ENCODE measurements around the gene CCDC30. TPM values are rescaled to one million over a fixed set of nuclear protein-coding genes. Genes with fewer than 3 reads are reported as not detected.

CCDC30 gene
- 1.7 TPM for total RNA-seq

DNA sequence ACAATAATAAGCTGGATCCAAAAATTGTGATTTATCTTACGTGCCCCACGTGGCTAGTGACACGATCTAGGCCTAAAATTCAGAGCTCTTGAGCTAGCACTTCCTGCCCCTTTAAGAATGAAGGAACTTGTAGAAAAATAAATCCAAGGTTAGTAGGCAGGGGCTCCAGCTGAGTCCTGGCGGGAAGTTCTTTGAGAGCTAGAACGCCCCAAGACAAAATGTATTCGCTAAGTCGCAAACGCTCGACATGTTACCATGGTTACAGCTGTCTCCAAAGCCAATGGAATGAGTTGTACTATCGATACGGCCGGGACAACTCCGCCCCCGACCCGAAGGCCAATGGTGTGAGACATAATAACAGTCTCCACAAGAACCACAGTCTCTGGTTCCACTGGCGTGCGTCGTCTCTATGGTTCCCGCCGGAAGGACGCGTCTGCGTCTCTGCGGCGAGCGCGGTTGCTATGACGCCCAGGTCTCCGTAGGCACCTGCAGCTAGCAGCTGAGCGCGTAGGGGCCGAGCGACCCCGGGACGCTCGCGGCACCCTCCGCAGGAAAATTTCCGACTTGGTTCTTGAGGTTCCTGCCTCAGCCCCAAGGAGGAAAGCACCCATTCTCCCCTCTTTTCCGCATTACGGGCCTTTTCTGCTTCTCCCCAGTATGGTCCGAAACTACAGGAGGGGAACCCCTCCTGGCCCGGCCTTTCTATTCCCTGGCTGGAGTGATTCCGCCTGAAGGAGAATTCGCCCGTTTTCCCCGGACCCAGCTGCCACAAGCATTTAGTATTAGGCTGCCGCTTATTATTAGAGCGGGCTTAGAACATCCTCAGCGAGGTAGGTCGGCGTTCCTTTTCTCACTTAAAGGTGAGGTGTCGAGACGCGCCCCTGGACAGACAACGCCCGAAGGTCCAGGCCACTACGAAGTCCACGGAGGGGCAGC, at the start of gene CCDC30:
CCDC30 (plus strand) TSS at position 459 of the 936 bp plus-strand sequence. CDS start 17,266 bp downstream, outside the sequence.
- peak; percentile 97 for DNase-seq (ENCODE audit: low spot score)
- ATAC-seq: peak; percentile 100

DNA sequence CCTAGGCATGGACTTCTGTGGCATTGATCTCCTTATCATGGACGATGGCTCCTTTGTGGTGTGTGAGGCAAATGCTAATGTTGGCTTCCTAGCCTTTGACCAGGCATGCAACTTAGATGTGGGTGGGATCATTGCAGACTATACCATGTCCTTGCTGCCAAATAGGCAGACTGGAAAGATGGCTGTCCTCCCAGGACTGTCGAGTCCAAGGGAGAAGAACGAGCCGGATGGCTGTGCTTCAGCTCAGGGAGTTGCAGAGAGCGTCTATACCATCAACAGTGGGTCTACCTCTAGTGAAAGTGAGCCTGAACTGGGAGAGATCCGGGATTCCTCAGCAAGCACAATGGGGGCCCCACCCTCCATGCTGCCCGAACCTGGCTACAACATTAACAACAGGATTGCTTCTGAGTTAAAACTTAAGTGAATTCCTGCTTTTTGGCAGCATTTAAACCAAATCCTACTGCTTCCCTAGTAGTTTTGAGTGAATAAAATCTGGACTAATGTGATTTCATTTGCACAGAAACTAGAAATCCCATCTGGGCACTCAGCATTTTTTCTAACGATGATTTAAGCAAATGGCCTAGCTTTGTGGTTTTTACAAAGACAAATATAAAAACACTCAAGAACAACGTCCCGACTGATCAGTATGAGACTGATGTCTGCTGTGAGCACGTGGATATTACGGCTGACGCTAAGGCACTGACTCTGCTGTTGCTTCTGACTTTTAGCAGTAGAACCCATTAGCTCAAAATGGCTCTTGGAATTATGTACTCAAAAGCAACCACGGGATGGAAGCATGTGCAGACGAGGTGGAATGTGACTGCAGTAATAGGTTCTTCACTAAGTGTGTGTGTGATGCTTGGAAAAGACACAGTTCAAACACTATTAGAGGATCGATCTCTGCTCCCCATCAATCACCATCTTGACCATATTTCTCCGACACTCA, 48.3 kb upstream of the CCDC30 start:
- ATAC-seq (no peak), DNase-seq (ENCODE audit: low spot score) (no peak)

GRCh38 chr1:42417166-42417565, 45.9 kb upstream of the CCDC30 start:
- DNase-seq (ENCODE audit: low spot score): no peak
- no peak for ATAC-seq

DNA sequence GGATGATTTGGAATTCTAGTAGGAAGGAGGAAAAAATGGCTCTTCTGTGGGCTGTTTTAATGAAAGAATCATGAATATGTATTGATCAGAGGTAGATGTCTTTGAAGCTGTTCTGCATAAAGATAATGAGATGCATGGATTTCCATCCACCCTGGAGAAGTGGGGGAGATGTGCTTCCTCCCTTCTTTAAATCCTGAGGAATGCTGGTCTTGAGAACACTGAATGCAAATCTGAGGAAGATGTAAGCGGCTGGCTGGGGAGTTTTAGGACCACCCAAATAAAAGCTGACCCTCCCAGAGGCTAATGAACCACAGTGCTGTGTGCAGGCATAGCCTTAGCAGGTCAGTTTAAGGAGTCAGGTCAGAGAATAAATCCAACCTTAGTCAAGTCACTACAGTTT, 44.6 kb upstream of the CCDC30 start:
- ATAC-seq: no peak
- DNase-seq (ENCODE audit: low spot score): no peak

GRCh38 chr1:42419126-42419821, 43.8 kb upstream of the CCDC30 start:
- ATAC-seq (no peak), DNase-seq (ENCODE audit: low spot score) (no peak)

GRCh38 chr1:42420121-42420520, 43.0 kb upstream of the CCDC30 start:
- ATAC-seq: no peak
- no peak for DNase-seq (ENCODE audit: low spot score)

- DNase-seq (ENCODE audit: low spot score): no peak
- no peak for ATAC-seq
Observed at GRCh38 chr1:42420911-42421585, 42.0 kb upstream of the CCDC30 start.

DNA sequence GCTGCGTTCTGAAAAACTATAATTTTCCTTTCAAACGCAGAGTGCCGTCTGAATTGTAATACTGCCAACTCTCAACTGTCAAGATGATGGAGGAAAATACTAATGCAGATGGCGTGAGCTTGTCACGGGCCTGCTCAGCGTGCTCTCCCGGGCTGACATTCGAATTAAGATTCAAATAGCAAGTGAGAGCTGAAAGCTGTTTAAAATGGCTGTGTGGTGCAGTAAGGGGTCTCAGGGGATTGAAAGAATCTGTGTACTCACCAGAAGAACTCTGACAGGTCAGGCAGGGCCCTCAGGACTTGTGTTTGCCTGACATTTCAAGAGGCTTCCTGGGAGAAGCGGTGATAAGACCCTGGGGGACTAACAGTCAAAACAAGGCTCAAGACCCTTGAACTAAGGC, 40.3 kb upstream of the CCDC30 start:
- DNase-seq (ENCODE audit: low spot score): no peak
- ATAC-seq: no peak

DNA sequence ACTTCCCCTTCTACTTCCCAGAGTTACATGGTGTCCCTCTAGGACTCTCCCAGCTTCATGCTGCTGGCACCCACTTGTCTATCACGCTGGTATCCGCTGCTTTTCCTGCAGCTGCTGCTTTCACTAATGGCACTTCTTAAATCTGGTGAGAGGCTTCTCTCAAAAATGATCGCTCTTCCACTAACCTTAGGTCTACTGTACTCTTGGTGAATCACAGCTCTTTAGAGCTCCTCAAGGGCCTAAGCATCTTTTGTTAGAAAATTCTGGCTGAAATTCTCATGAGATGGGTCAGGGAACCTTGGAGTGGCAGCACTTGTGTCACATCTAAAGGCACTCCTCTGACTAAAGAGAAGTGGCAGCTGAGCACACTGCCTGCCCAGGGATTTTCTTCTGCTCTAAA, 39.4 kb upstream of the CCDC30 start:
- ATAC-seq: no peak
- no peak for DNase-seq (ENCODE audit: low spot score)

DNA sequence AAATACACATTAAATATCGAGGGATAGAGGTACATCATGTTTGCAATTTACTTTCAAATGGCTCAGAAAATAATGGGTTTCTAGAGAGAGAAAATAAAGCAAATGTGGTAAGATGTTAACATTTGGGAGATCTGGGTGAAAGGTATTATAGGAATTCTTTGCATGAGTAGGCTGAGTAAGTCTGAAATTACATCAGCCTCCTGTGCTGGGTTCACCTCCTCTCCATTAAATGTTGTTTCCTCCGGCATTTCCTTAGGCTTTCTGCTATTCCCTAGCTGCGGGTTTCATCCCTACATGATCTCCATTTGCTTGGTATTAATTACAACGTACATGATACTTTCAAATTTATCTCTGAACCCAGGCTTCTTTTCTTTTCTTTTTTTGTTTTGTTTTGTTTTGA, 38.9 kb upstream of the CCDC30 start:
- no peak for ATAC-seq
- no peak for DNase-seq (ENCODE audit: low spot score)

- DNase-seq (ENCODE audit: low spot score): no peak
- ATAC-seq: no peak
Observed at GRCh38 chr1:42427240-42427639, 35.8 kb upstream of the CCDC30 start.

DNA sequence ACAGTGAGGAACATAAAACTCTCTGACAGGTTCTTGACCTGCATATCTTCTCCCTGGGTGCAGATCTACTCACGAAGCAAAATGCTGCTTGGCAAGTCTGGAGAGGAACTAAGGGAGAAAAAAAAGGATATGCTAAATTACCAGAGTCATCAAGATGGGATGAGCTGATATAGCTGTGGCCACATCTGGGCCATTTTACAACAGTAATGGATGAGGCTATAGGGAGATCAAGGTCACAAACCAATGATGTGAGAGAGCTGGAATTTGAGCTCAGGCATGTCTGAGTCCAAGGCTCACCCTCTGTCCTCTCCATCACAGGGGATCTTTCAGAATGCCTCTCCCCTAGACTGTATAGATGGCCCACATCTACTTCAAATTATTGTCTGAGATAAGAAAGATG, 33.5 kb upstream of the CCDC30 start:
- DNase-seq (ENCODE audit: low spot score) (no peak), ATAC-seq (no peak)

GRCh38 chr1:42430286-42431135, 32.6 kb upstream of the CCDC30 start:
- no peak for DNase-seq (ENCODE audit: low spot score)
- no peak for ATAC-seq

GRCh38 chr1:42431514-42431913, 31.6 kb upstream of the CCDC30 start:
- ATAC-seq (peak; percentile 94), DNase-seq (ENCODE audit: low spot score) (peak; percentile 51)

DNA sequence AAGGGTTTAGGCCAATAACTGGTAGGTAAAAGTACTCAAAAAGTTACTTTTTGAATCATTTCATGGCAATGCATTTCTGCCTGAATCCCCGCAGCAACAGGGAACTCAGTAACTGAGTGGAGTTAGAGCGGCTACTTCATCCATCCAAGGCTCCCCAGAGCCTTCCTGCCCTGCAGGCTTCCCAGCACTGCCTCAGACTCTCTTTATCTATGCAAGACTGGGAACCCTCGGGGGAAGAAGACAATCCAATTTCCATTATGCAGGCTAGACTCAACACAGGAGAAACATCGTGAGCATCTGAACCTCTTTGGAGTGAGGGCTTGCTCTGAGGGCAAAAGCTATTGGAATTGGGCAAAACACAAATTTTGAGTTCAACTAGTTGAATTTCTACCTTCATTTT, 30.4 kb upstream of the CCDC30 start:
- ATAC-seq (no peak), DNase-seq (ENCODE audit: low spot score) (no peak)

DNA sequence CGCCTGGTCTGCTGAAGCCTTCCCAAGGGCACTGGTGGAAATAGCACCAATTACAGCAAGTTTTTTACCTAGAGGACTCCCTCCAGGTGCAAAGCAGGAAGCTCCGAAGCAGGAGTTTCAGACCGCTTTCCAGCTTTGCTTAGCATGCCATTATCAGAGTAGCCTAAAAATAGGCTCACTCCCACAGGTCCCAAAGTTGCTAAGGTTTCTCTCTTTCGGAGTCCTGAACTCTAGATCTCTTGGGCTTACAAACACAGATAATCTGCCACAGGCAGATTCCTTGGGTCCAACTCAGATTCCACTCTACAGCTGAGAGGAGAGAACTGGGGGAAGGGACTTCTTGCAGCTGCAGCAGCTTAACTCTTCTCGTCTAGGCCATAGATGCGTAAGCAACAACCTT, 29.7 kb upstream of the CCDC30 start:
- ATAC-seq (no peak), DNase-seq (ENCODE audit: low spot score) (no peak)

GRCh38 chr1:42434340-42434739, 28.7 kb upstream of the CCDC30 start:
- DNase-seq (ENCODE audit: low spot score) (no peak), ATAC-seq (no peak)

DNA sequence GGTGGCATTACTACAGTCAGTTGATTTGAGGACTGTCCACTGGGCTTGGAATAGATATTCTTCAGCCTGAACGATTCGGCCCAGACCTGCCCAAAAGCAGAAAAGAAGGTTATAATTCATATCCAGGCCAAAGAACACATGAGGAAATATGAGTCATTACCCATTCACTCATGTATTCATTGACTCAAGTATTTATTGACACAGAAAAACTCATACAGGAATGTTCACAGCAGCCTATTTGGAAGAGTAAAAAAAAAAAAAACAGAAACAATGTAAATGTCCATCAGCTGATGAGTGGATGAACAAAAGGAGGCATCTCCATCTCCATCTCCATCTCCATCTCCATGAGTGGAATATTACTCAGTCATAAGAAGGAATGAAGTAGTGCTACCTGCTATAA, 23.1 kb upstream of the CCDC30 start:
- DNase-seq (ENCODE audit: low spot score): no peak
- no peak for ATAC-seq

DNA sequence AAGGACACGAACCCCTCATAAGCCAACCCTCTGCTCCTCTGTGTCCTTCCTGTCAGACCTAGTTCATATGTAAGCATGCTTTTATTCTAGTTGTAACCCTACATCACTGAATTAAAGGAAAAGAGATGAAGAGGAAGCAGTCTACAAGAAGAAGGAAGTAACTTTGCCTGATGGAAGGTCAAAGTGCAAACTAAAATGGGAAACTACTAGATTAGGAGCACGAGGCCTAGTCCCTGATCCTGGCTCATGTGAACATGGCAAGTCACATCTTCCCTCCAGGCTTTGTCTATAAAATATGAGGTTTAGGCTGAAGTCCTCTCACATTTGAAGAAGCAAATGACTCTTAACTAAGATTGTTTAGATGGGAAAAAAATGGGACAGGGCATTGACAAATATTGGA, 20.4 kb upstream of the CCDC30 start:
- DNase-seq (ENCODE audit: low spot score): no peak
- no peak for ATAC-seq

DNA sequence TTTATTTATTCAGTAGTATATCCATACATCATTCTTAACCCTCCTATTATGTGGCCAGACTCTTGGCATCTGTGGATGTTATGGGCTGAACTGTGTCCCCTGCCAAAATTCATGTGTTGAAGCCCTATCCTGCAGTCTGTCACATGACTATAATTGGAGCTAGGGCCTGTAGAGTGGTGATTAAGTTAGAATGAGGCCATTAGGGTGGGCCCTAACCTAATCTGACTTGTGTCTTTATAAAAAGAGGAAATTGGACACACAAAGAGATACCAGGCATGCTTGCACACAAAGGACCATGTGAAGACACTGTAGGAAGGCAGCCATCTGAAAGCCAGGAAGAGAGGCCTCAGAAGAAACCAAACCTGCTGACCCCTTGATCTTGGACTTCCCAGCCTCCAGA, 13.8 kb upstream of the CCDC30 start:
- ATAC-seq (no peak), DNase-seq (ENCODE audit: low spot score) (no peak)

Data from left lobe of liver (tissue), 2 donors.